HG03469 (cell line): Measurements from ENCODE around the gene TEX36.
"Not testable (repeated sequence)": the region's sequence is repeated elsewhere in the genome, so short reads cannot be mapped to it uniquely, and the experiment has no call there.

Experiments
- ATAC-seq: cut with Tn5 transposase; IDR thresholded peaks from one replicate; pipeline ENCODE4 v1.9.1; 2021; ENCODE audit warnings: mild to moderate bottlenecking, moderate library complexity, moderate number of reproducible peaks; ENCODE audit not compliant: unreplicated experiment

The TEX36 gene

DNA sequence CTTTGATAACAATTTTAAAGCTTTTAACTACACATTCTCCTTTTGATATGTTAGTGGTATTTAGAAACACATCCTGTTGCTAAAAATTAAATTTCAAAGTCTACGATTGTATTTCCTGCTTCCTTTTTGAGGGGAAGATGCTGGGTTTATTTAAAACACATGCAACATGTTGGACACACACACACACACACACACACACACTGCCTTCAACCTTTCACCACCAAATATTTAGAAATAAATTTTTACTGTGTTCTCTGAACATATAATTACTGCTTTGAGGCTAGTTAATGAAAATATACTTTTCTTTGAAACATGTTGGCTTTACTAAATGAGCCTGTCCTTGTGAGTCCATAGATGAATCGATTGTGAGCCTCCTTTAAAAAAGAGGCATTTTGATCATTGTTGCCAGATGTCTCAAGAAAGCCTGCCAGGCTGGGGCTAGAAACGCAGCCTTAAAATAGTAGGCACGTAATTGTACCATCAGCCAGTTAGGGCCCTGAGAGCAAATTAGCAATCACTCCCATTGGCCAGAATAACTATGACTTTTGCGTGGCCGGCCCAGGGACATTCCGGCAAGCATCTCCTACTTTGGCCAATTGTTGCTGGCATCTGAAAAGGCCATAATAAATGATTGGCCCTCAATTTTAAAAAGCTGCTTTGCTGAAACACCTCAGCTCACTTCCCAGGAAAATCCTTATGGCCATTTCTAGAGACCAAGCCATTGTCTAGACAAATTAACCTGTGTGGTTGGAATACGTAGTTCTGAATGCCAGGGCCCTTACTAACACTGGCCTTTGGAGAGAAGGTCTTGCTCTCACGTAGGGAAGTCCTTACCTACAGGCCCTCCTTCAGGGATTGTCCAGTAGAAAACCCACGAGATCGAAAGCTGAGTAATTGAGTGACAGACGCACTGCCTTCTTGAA is 9.9 kb upstream of the TEX36 start:
- no peak for ATAC-seq

- no peak for ATAC-seq
These were observed 9.2 kb upstream of the TEX36 start for GRCh38 chr10:125692196-125692595.

GRCh38 chr10:125691160-125691981 is 8.4 kb upstream of the TEX36 start:
- ATAC-seq = no peak

- ATAC-seq = no peak
These were observed 7.1 kb upstream of the TEX36 start for GRCh38 chr10:125689955-125690569.

GRCh38 chr10:125687507-125688185 is 4.7 kb upstream of the TEX36 start:
- ATAC-seq = no peak

- ATAC-seq = no peak
These were observed 1.6 kb upstream of the TEX36 start for GRCh38 chr10:125684581-125684980.

DNA sequence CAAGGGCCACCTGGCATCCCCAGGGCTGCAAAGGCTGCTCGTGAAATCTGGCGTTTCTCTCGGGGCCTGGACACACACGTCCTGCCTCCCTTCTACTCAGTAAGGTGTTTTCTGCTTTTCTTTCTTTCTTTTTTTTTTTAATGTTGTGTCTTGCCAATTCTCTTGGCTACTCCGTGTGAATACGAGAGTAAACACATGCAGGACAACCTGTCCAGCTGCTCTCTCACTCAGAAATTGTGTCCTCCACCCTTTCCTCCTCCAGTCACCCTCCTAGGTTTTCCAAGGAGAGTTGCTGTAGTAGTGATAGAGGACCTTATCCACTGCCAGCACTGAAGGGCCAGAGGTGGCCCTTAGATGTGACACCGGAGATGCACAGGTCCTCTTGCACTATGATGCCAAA is 858 bp upstream of the TEX36 start:
- no peak for ATAC-seq

GRCh38 chr10:125679436-125679835 is 3.5 kb downstream of the TEX36 start:
- ATAC-seq = no peak

- ATAC-seq = no peak
These were observed 10.1 kb downstream of the TEX36 start for GRCh38 chr10:125672884-125673283.

GRCh38 chr10:125662584-125662983 is 20.4 kb downstream of the TEX36 start:
- ATAC-seq = no peak

- no peak for ATAC-seq
These were observed 20.9 kb downstream of the TEX36 start for GRCh38 chr10:125661941-125662515.

DNA sequence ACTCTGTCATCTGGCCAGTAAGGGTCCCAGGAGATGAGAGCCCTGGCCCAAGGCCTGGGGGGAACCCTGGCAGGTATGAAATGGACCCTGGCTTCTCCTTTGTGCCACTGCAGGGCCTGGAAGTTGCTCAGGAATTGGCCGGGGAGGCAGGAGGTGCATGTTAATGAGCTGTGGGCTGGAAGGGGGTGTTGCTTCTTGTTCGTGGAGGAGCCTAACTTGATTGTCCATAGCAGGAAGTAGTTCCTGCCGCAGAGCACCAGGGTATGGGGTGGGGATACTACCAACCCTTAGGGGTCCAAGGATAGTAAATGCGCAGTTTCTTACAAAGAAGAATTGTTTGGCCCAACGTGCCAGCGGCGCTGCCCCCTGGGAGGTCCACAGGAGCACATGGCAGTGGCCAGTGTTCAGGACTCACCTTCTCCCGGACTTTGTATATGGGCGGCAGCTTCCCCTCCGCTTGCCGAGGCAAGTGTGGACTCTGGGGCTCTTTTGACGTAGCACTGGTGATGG is 21.5 kb downstream of the TEX36 start:
- ATAC-seq = no peak

DNA sequence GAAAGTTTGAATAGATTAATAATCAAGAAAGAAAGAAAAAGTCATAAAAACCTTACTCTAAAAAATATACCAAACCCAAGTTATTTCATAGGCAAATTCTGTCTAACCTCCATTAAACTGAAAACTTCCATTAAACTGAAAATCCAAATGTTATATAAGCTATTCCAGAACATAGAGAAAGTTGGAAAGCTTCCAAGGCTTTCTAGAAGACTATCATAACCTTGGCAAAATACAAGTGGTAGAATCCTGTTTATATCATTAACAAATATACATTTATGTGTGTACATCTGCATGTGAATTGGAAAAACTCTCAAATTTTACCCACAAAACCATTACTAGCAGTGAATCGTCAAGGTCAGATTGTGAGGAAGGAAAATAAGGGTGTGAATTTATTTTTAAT is 23.9 kb downstream of the TEX36 start:
- no peak for ATAC-seq

GRCh38 chr10:125656523-125656922 is 26.4 kb downstream of the TEX36 start:
- no peak for ATAC-seq

- ATAC-seq = not testable (repeated sequence)
These were observed 29.9 kb downstream of the TEX36 start for GRCh38 chr10:125653113-125653512.

GRCh38 chr10:125646311-125646710 is 36.7 kb downstream of the TEX36 start:
- ATAC-seq = no peak

DNA sequence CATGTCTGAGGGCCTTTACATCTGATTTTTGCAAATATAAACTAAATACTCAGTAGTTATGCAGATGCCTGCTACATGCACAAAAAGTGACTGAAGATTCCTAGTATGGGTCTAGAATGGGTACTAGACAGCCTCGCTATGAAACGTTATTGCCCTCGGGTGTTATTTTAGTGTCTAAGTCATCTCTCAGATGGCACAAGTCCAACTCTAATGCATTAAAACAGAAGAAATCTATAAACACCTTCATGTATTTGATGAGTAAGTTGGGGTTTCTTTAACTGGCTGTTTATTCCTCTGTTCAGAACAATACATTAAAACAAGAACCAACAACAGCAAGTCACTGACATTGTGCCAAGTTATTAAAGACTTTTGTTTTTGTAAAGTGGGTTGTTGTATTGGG is 41.6 kb downstream of the TEX36 start:
- ATAC-seq = no peak

DNA sequence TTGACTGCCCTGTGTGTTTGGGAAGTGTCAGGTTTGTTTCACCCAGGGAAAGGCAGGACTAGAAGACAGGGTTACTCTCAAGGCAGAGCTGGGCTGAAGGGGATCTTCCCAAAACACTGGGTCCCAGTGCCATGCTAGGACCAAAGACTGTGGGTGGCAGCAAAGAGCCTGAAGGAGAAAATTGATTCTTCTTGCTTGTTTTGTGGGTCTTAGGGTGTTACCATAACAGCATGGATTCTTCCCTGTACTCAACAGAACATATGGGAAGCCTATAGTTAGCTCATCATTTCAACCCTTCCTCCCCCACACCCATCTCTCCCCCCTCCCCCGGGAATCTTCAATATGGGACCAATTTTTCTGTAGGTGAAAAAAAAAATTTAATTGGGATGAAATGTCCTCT is 42.3 kb downstream of the TEX36 start:
- no peak for ATAC-seq

DNA sequence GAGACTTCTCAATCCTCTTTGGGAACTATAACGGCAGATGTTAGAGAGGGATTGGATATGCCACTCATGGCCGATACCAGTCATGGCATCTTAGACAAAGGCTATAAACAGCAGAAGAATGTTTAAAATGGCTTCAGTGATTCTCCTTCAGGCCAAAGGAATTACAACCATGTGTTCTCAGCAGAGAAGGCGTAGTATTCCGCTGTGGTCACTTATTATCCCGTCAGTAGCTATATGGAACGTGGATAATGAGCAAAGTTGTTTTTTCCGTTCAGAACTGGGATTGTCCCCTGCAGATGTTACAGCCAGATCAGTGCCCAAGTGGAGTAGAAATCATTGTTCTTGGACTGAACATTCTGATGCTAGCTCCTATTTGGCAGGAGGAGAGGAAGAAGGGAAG is 43.1 kb downstream of the TEX36 start:
- ATAC-seq = no peak

- no peak for ATAC-seq
These were observed 44.4 kb downstream of the TEX36 start for GRCh38 chr10:125638555-125638954.
